HCT116 (cell line): ENCODE results near the gene KSR1.

Experiments
- EZH2 ChIP-seq: fragments of 200-600 bp; sonication (generic); IDR thresholded peaks from 2 replicates; pipeline ENCODE4 v1.6.1; 2017; ENCODE audit warnings: antibody characterized with exemption, mixed run types
- POLR2AphosphoS5 ChIP-seq: IDR thresholded peaks from 2 replicates; pipeline ENCODE4 v1.6.1; 2011; ENCODE audit warnings: mild to moderate bottlenecking, low read depth, low read length, moderate library complexity
- RAD21 ChIP-seq: IDR thresholded peaks from 2 replicates; pipeline ENCODE4 v1.6.1; 2012; ENCODE audit warnings: low read depth, mild to moderate bottlenecking
- TCF7L2 ChIP-seq: IDR thresholded peaks from 2 replicates; pipeline ENCODE4 v1.7.0; 2011; ENCODE audit warnings: borderline replicate concordance, inconsistent platforms; ENCODE audit not compliant: insufficient read depth, insufficient read length; ENCODE audit errors: extremely low read depth
- YY1 ChIP-seq: IDR thresholded peaks from 2 replicates; pipeline ENCODE4 v1.6.1; 2011; ENCODE audit warnings: low read length, low read depth, moderate library complexity, mild to moderate bottlenecking; ENCODE audit not compliant: insufficient replicate concordance; ENCODE audit errors: extremely low read depth
- TF ChIP-seq, protein P1 (sequence below), 3 experiments: fragments of 200-600 bp in 1 of 3; sonication (generic) in 1 of 3; IDR thresholded peaks in 2 of 3; conservative IDR thresholded peaks in 1 of 3; 2 replicates each; pipeline ENCODE4 v1.5.1; 2012 to 2017; ENCODE audit warnings: low read depth in 2 of 3, low read length in 2 of 3, antibody characterized with exemption in 1 of 3, borderline replicate concordance in 1 of 3, control low read depth in 1 of 3, mild to moderate bottlenecking in 1 of 3, mixed read lengths in 1 of 3, mixed run types in 1 of 3, moderate library complexity in 1 of 3; ENCODE audit not compliant: insufficient read depth in 1 of 3
- TF ChIP-seq, protein P2 (sequence below): IDR thresholded peaks from 2 replicates; pipeline ENCODE4 v1.6.1; 2012; ENCODE audit warnings: low read depth
- TF ChIP-seq, protein P3 (sequence below): IDR thresholded peaks from 2 replicates; pipeline ENCODE4 v1.6.1; 2012

DNA sequence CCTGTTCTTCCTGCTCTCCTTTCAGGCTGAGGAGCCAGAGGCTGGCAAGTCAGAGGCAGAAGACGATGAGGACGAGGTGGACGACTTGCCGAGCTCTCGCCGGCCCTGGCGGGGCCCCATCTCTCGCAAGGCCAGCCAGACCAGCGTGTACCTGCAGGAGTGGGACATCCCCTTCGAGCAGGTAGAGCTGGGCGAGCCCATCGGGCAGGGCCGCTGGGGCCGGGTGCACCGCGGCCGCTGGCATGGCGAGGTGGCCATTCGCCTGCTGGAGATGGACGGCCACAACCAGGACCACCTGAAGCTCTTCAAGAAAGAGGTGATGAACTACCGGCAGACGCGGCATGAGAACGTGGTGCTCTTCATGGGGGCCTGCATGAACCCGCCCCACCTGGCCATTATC is 149.2 kb downstream of the KSR1 start:
- TF ChIP-seq TCF7L2 (no peak), POLR2AphosphoS5 (no peak), EZH2 (no peak), RAD21 (no peak), YY1 (no peak)
- TF ChIP-seq, protein P1, sequence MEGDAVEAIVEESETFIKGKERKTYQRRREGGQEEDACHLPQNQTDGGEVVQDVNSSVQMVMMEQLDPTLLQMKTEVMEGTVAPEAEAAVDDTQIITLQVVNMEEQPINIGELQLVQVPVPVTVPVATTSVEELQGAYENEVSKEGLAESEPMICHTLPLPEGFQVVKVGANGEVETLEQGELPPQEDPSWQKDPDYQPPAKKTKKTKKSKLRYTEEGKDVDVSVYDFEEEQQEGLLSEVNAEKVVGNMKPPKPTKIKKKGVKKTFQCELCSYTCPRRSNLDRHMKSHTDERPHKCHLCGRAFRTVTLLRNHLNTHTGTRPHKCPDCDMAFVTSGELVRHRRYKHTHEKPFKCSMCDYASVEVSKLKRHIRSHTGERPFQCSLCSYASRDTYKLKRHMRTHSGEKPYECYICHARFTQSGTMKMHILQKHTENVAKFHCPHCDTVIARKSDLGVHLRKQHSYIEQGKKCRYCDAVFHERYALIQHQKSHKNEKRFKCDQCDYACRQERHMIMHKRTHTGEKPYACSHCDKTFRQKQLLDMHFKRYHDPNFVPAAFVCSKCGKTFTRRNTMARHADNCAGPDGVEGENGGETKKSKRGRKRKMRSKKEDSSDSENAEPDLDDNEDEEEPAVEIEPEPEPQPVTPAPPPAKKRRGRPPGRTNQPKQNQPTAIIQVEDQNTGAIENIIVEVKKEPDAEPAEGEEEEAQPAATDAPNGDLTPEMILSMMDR (IDR thresholded peaks at IDR 0.05 in 2 of 3, conservative IDR thresholded peaks at IDR 0.05 in 1 of 3; ENCODE audit: borderline replicate concordance in 1 of 3, insufficient read depth in 1 of 3, low read depth in 2 of 3, low read length in 2 of 3), result no peak
- TF ChIP-seq, protein P2, sequence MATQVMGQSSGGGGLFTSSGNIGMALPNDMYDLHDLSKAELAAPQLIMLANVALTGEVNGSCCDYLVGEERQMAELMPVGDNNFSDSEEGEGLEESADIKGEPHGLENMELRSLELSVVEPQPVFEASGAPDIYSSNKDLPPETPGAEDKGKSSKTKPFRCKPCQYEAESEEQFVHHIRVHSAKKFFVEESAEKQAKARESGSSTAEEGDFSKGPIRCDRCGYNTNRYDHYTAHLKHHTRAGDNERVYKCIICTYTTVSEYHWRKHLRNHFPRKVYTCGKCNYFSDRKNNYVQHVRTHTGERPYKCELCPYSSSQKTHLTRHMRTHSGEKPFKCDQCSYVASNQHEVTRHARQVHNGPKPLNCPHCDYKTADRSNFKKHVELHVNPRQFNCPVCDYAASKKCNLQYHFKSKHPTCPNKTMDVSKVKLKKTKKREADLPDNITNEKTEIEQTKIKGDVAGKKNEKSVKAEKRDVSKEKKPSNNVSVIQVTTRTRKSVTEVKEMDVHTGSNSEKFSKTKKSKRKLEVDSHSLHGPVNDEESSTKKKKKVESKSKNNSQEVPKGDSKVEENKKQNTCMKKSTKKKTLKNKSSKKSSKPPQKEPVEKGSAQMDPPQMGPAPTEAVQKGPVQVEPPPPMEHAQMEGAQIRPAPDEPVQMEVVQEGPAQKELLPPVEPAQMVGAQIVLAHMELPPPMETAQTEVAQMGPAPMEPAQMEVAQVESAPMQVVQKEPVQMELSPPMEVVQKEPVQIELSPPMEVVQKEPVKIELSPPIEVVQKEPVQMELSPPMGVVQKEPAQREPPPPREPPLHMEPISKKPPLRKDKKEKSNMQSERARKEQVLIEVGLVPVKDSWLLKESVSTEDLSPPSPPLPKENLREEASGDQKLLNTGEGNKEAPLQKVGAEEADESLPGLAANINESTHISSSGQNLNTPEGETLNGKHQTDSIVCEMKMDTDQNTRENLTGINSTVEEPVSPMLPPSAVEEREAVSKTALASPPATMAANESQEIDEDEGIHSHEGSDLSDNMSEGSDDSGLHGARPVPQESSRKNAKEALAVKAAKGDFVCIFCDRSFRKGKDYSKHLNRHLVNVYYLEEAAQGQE, result no peak
- TF ChIP-seq, protein P3, sequence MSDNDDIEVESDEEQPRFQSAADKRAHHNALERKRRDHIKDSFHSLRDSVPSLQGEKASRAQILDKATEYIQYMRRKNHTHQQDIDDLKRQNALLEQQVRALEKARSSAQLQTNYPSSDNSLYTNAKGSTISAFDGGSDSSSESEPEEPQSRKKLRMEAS, result no peak
